ENCODE data around the gene KRTAP5-5.
"Not testable (repeated sequence)": the region's sequence is repeated elsewhere in the genome, so short reads cannot be mapped to it uniquely, and the experiment has no call there.

KRTAP5-5 gene

GRCh38 chr11:1629326-1630185 lies at the start of gene KRTAP5-5:
Gene KRTAP5-5 (plus strand): TSS chr11:1629775. CDS start chr11:1629841, 66 bp downstream.
- no peak for DNase-seq

GRCh38 chr11:1581976-1582375 lies 47.6 kb upstream of the KRTAP5-5 start:
- DNase-seq: no peak

GRCh38 chr11:1582909-1583308 lies 46.7 kb upstream of the KRTAP5-5 start:
- not testable (repeated sequence) for DNase-seq

GRCh38 chr11:1584661-1585370 lies 44.8 kb upstream of the KRTAP5-5 start, which contains the start of gene KRTAP5-1:
Gene KRTAP5-1 (minus strand): TSS chr11:1585283. CDS start chr11:1585249, 34 bp downstream.
- DNase-seq: not testable (repeated sequence)

GRCh38 chr11:1586699-1587098 lies 42.9 kb upstream of the KRTAP5-5 start:
- no peak for DNase-seq

- DNase-seq: peak; percentile 63
These were observed 40.2 kb upstream of the KRTAP5-5 start for GRCh38 chr11:1589191-1589963.

GRCh38 chr11:1589996-1590395 lies 39.6 kb upstream of the KRTAP5-5 start:
- DNase-seq: no peak

- DNase-seq: no peak
These were observed 36.9 kb upstream of the KRTAP5-5 start for GRCh38 chr11:1592628-1593027.

- DNase-seq: not testable (repeated sequence)
These were observed 33.5 kb upstream of the KRTAP5-5 start for GRCh38 chr11:1595994-1596575.

- DNase-seq: not testable (repeated sequence)
These were observed 32.9 kb upstream of the KRTAP5-5 start for GRCh38 chr11:1596576-1597121.

GRCh38 chr11:1597331-1597993 lies 32.1 kb upstream of the KRTAP5-5 start:
- no peak for DNase-seq

GRCh38 chr11:1597994-1598380 lies 31.6 kb upstream of the KRTAP5-5 start, which contains the start of gene KRTAP5-2:
Gene KRTAP5-2 (minus strand): TSS chr11:1598294. CDS start chr11:1598250, 44 bp downstream.
- no peak for DNase-seq

- DNase-seq: not testable (repeated sequence)
These were observed 31.2 kb upstream of the KRTAP5-5 start for GRCh38 chr11:1598406-1598805.

- peak; percentile 29 for DNase-seq
These were observed 30.8 kb upstream of the KRTAP5-5 start for GRCh38 chr11:1598816-1599215.

GRCh38 chr11:1600626-1601025 lies 28.9 kb upstream of the KRTAP5-5 start:
- no peak for DNase-seq

- DNase-seq: not testable (repeated sequence)
These were observed 27.9 kb upstream of the KRTAP5-5 start for GRCh38 chr11:1601663-1602062.

GRCh38 chr11:1603629-1604028 lies 25.9 kb upstream of the KRTAP5-5 start:
- no peak for DNase-seq

GRCh38 chr11:1604181-1604580 lies 25.4 kb upstream of the KRTAP5-5 start:
- no peak for DNase-seq

- DNase-seq: no peak
These were observed 24.9 kb upstream of the KRTAP5-5 start for GRCh38 chr11:1604711-1605110.

GRCh38 chr11:1605923-1606322 lies 23.7 kb upstream of the KRTAP5-5 start:
- peak; percentile 42 for DNase-seq

GRCh38 chr11:1607156-1607845 lies 22.3 kb upstream of the KRTAP5-5 start:
- not testable (repeated sequence) for DNase-seq

Measured in CD4-positive, alpha-beta T cell treated with Interleukin-12 subunit alpha and Interleukin-12 subunit beta, for 1 hour (primary cell).